ENCODE data around the gene AFG1L.

DNA sequence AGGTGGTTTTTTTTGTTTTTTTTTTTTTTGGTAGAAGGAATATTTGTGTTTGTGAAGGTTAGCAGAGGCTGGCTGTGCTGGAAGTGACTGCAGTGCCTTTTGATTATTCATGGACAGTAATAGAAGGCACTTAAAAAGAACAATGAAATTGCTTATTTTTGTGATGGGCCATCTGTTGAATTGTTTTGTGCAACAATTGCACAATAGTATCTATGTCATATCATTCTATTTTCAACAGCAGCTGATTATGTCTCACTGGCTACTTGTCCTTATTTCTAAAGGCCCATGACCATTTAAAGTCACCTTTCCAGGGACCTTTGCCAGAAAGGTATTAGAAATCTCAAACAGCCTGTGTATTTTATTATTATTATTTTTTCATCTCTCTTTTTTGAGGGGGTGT, 70.6 kb downstream of the AFG1L start:
- no peak for TF ChIP-seq CTCF (IDR thresholded peaks at IDR 0.05)
- no peak for TF ChIP-seq POLR2AphosphoS5 (IDR thresholded peaks at IDR 0.05)
- no peak for TF ChIP-seq EP300 (IDR thresholded peaks at IDR 0.05)
